ENCODE measurements around the gene ARHGAP6.
"Not testable (repeated sequence)": the region's sequence is repeated elsewhere in the genome, so short reads cannot be mapped to it uniquely, and the experiment has no call there.

The ARHGAP6 gene

DNA sequence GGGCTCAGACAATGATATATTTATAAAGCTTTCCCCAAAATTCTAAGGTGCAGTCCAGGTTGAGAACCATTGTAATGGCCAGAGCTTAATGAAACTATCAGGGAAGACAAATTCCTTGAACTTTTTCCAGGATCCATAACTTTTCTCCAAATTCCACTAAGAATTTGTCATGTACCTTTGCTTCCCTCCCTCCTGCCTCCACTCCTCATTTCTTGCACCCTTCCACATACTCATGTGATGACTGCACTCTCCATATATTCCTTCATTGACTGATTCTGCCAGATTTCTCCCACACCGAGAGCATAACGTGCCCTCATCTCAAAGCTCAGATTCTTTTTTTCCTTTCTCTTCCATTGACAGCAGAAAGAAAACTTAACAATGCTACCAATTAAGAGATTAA lies 393.4 kb downstream of the ARHGAP6 start:
- DNase-seq = no peak

DNA sequence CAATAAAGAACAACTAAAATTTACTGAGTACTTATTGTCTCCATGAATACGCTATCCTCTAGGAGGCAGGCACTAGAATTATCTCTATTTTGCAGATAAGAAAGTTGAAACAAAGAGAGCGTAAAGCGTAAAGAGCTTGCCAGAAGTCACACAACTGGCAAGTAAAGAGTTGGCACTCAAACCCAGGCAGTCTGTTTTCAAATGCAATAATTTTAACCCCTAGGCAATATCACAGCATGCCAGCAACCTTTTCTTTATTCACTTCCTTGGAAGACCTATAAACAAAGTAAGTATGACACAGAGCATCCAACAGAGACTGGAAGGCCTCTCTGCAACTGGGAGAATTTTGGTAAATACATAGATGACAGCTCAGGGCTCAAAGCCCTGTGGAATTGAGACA lies 395.7 kb downstream of the ARHGAP6 start:
- DNase-seq = no peak

DNA sequence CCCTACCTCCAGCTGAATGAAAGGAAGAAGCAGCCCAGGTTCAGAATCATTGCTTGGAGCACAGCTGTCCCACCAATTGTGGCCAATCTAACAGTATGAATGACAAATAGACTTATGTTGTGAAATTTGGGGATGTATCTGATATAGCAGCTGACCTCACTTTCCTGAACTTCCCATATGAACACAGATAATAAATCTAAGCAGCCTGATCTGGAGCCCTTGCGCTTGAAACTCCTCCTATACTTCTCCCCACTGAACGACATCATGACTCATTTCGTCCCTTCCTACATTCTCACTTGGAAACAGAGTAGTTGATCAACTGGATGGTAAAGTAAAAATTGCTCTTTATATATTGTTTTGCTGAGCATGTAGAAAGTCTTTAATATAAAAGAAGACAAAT lies 396.7 kb downstream of the ARHGAP6 start:
- DNase-seq = no peak

DNA sequence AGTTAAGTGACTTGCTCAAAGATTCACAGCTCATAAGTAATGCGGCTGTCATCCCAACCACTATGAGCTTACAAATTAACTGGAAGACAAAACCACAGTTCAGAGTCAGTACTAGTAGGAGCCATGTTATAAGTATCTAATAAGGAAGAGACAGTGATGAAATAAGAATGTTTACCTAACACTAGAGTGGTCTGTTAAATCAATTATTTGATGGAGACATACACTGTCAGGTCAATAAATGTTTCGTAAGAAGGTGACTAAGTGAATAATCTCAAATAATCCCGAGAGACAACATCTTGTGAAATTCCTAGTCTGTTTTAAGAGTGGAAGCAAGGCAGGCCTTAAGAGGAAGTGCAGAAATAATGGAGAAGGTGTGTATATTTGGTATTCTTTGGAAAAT lies 398.3 kb downstream of the ARHGAP6 start:
- DNase-seq = no peak

DNA sequence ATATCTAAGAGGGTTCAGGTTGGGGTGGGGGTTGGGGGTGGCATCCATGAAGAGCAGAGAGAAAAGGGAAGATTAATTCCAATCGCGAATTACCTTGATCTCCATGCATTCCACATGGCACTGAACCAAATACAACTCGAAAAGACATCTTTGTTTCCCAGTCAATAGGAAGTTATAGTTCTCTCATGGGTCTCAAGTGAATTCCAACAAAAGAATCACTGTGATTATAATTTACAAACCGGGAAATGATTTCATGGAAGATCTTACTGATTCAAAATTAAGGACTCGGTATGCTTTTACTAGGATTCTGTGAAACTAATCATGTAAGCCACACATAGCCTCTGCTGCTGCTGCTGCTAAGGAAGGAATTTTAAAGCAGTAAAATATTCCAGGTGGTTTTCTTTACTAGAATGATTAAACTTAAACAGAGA lies 399.1 kb downstream of the ARHGAP6 start:
- DNase-seq = no peak

DNA sequence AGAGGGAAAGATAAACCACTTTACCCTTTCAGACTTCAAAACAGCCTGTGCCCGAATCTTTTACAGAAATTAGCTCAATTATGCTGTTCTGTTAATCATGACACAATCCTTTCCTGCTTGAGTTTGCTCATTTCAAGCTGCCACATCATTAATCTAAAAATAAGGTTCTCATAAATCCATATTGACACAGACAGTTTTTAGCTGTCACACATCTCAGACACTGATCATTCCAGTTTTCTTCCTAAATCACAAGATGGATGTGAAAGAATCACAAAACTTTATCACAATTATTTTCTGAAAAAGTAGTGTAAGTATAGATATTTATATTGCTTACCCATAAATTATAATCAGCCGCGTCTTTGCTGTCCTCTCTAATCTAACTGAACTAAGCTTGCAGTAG lies 400.4 kb downstream of the ARHGAP6 start:
- DNase-seq = no peak

DNA sequence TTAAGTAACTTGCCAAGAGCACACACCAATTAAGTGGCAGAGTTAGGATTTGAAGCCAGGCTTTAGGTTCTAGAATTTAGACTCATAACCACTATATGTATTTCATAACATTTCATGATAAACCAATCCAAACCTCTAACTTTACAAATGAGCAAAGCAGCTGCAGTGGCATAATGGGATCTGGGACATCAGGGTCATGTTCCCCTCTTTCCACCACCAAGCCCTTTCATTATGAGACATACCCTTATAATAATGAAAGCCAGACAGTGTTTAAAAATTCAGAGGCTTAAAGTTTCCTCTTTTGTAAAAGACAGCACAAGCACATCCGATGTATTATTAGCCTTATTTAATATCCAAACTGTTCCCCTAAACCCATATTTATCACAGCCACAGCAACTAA lies 400.8 kb downstream of the ARHGAP6 start:
- DNase-seq = no peak

DNA sequence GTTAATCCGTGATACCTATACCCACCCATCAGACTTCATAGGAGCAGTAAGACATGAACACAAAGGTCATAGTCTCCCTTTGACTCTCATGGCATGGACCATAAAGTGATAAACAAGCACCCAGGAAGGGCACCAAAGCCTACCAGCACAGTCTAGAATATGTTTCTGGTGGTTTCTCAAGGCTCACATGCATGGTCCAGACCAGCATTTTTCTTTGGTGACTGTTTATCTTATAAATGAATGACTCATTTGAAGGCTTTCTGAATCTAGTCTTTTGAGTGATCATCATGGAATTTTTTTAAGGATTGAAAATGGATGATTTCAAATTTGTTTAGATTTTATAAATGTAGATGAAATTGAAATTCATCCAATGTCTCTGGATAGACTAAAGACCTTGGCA lies 404.5 kb downstream of the ARHGAP6 start:
- no peak for DNase-seq

DNA sequence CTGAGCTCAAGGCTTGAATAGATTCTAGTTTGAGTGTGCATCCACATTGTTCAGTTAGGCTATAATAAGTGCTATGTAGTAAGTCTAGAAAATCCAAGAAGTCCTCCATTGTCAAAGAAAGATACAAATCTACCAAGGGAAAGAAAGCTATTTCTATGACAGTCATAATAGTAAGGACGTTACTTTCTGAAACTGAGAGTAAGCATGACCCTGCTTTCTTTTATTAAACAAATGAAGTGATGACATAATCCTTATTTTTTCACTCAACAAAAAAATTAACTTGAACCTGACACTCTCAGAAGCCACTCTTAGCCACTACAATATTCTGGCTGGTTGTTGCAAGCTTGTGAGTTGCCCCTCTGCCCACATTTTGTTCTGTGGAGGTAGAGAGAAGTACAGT lies 406.3 kb downstream of the ARHGAP6 start:
- DNase-seq = no peak

DNA sequence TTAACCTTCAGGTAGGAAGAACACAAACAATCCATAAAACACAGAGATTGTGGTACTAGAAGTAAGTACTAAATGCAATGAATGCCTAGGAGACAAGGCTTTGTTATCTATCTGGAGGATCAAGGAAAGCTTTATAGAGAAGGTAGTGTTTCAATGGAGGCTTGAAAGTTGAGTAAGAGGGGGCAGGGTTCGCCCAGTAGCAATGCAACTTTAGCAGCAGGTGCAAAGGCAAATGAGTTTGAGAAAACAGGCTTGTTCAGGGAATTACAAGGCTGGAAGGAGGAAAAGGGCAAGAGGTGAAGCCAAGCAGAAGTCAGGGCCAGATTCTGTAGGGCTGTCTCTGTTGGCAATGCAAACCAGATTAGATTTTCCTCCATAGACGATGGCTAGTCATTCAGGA lies 408.0 kb downstream of the ARHGAP6 start:
- no peak for DNase-seq

DNA sequence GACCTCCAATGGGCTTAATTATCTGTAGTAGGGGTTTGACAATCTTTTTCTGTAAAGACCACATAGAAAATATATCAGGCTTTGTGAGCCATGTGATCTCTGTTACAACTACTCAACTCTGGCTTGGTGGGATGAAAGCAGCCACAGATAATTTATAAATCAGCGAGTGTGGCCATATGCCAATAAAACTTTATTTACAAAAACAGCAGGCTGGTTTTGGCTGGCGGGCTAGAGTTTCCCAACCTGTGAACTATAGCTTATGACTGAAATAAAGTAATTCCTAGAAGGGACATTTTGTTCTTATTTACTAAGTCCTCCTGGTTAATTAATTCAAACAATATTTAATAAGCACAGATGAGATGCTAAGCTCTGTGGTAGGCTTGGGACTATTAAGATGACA lies 408.4 kb downstream of the ARHGAP6 start:
- DNase-seq = no peak

DNA sequence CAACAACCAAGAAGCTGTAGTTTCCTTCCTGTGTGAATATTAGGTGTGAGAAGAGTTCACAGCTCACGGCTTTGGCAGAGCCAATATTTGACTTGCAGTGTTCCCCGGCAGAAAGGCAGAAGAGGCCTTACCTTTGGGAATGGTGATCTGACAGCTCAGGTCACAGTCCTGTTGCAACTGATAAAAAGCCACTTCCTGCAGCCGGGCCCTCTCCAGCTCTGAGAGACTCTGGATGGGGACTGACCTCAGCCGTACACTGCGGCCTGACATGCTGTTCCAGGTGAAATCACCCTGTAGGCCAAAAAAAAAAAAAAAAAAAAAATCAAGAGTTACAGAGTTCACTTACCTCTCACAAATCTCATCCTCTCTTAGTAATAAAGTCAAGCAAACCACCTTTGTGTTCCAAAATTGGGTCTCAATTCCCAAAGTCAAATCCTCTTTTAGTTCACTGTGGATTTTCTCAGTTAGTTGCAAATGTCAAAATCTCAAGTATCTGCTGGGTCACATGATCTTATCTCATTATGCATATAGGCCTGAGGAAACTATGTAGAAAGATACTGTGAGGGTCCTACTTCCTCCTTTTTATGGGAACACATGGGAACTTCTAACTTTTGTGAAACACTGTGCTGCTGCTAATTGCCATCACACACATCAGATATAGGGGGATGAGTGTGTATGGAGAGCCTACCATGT lies 411.2 kb downstream of the ARHGAP6 start:
- no peak for DNase-seq

DNA sequence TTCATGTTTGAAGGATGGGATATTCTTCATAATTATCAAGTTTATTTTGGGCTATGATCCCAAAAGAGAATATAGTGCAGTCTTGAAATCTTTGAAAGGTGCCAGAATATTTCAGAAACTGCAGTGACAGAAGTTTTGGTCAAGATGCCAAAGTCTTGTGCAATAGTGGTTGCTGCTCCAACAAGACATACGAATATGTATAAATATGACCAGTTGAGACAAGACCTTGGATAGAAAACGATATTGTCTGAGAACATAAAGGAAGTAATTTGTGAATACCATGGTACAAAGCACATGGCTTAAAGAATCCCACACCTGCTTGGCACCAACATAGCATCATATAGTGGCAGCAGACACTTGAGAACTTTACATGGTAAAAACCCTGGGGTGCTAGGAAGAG lies 421.1 kb downstream of the ARHGAP6 start:
- no peak for DNase-seq

DNA sequence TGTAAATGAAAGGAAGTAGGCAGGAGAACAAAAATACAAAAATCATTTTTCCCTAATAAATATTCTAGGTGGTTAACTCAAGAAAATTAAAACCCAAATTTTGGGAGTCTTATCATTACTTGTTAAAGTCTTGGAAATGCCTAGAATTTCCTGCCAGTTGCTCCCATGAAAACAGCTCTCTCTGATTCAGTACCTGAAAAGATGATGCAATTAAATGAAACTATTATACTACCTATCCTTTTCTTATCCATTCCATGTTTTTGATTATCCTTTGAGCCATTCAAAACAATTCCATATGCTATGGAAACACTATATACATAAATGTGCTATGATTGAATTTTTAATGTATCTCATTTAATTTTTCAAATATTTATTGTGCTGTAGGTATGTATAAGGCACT lies 423.0 kb downstream of the ARHGAP6 start:
- DNase-seq = no peak

DNA sequence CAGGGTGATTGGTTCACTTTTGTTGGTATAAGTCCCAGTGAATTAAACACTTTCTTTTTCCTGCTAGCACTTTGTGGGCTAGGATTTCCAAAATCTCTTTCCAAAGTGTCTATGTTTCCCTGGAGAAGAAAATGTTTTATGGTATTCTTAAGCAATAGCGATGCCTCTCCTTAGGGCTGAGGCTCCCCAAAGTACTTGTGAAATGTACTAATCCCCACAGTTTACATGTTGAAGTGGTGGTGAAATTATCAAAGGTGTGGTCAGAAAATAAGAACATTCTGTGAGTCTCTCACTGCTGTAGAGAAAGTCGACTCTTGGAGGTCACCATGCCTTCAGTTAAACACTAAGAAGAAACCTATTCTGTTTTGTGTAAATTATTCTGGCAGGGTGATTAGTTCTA lies 424.0 kb downstream of the ARHGAP6 start:
- no peak for DNase-seq

DNA sequence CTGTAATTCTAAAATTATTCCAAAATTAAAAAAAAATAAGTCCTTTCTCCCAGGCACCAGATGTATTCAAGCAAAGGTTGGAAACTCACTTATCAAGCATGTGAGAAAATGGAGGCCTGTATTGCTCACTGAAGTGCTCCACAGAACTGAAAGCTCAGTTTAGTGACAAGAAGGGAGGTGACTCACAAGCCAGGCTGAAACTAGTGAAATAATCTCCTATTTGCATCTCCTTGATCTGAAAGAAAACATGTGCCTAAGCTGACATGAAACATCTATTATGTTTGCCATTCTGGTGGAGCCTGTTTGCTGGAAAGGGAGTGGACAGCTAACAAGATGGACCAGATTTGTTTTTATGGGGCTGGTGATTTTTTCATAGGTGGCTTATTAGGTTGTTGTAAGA lies 426.5 kb downstream of the ARHGAP6 start:
- DNase-seq = no peak

DNA sequence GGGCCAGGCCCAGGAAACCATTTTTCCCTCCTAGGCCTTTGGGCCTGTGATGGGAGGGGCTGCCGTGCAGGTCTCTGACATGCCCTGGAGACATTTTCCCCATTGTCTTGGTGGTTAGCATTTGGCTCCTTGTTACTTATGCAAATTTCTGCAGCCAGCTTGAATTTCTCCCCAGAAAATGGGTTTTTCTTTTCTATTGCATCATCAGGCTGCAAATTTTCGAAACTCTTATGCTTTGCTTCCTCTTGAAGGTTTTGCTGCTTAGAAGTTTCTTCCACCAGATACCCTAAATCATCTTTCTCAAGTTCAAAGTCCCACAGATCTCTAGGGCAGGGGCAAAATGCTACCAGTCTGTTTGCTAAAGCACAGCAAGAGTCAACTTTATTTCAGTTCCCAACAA lies 430.3 kb downstream of the ARHGAP6 start:
- not testable (repeated sequence) for DNase-seq

DNA sequence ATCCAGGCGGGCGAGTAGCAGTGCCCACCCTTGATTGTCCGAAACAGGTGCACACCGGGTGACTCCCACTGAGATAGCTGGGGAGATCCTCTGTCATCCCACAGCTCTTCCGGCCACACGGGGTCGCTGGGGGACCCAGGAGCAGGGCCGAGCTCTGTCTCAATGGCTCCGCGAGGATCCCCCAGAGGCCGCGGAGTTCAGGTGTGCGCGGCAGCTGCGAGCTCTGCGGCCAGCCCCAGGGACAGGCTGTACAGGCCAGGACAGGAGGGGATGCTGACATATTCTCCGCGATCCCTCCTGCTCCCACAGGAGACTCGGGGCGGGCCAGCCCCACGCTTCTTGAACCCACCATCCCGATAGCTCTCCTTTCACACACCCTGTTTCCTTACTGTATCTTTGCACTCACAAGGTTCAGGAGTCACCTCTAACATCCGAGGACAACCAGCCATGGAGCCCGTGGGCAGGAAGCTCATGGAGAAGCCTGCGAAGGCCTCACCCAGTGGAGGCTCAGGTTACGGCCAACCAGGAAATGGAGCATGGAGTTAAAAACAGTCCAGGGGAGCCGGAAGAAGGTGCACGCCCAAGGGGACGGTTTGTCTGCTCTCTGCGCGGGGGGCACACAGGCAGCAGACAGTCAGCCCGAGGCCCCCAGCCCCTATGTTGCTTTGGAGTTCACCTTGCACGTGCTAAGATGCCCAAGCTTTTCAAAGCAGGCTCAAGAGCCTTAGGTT lies 450.4 kb downstream of the ARHGAP6 start:
- no peak for DNase-seq

DNA sequence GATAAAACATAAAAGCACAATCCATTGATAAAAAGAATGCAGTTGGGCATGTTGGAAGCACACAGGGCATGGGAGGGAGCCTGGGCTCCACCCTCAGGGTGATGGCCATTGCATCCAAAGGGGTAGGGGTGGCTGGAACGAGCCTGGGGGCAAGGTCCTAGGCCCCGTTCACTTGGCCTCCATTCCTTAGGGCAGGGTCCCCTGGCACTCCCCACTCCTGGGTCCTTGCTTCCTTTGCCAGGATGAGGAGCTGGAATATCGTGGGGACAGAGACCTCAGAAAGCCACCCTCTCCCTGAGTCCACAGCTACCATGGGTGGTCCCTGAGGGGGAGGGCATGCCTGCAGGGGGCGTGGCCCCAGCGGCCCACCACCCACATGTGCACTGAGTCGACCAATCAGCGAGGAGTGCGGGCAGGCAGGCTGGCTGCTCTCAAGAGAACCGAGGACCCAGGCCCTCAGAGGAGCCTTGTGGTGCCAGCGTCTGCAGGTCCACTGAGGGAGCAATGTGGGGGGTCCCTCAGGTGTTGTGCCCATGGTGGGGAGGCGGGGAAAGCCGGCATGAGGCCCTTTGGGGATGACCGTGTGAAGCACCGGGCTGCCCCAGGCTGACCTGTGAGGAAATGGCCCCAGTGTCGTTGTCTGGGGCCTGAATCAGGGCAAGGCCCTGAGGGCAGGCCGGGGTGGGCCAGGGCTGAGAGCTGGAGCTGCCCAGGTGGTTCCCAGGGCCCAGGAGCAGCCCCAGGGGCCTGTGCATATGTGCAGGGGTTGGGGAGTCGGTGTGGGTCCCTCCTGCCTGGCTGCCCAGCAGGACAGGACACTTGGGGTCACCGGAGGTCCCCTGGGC lies 451.2 kb downstream of the ARHGAP6 start:
- DNase-seq = no peak

DNA sequence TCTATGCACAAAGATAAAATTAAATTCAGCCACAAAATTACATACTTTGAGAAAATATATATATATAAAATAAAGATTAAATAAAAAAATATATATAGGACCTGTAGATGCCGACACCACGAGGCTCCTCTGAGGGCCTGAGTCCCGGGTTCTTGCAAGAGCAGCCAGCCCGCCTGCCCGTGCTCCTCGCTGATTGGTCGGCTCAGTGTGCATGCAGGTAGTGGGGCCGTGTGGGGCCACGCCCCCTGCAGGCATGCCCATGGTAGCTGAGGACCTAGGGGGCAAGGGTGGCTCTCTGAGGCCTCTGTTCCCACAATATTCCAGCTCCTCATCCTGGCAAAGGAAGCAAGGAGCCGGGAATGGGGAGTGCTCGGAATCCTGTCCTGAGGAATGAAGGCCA lies 453.0 kb downstream of the ARHGAP6 start:
- DNase-seq = no peak

DNA sequence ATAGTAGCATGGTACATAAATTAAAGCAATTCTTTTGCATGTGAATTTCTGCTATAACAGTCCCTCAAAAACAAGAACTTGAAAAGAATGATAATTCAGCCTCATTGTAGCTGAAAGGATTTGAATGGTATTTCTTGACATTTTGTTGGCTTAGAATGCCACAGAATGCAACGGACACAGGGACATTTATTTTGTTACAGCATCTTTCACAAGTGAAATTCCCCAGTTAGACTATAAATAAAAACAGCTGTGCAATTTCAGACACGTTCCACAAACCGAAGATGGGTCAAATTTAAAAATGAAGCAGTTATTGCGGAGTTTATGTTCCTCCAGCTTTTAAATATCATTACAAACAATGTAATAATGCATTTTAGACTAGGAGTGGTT lies 455.3 kb downstream of the ARHGAP6 start:
- DNase-seq = no peak

DNA sequence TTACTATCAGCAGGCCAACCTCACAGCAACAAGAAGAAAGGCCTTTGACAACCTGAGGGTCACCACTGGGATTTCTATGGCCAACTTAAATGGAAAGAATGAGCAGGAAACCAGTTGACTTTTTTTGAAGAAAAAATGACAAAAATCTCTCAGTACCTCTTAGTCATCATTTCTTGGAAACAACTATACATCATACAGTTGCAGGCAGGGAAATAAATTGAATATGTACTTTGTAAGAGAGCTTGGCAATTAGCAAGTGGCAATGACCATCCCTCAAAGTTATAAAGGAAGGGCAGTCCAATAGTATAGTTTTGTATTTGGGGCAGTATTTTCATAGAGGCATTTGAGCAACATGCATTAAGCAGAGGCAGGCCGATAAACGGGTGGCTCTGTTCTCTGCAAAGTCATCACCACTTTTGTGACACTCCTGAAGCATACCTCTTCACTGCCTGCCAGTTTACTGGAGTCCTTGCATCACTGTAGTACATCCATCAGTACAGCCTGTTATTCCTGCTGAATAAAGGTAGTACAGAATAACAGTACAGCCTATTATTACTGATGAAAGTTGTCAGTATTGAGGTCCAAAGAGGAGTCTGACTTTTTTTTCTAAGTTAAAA lies 455.8 kb downstream of the ARHGAP6 start:
- no peak for DNase-seq

DNA sequence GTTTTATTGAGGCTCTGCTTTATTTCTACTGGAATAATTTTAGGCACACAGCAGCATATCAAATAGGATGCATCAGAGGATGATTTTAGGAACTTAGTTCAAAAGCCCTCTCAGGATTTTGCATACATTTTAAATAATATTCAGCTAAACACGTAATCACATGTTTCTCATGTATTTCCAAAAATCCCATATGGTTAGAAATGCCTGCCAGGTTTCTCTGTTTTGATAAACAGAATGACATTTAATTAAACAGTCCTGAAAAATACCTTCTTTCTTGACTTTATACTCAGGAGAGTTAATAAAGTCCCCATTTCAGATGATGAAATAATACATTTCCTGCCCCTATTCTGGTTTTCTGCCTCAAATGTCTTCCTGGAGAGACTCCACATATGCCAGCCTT lies 459.0 kb downstream of the ARHGAP6 start:
- no peak for DNase-seq

DNA sequence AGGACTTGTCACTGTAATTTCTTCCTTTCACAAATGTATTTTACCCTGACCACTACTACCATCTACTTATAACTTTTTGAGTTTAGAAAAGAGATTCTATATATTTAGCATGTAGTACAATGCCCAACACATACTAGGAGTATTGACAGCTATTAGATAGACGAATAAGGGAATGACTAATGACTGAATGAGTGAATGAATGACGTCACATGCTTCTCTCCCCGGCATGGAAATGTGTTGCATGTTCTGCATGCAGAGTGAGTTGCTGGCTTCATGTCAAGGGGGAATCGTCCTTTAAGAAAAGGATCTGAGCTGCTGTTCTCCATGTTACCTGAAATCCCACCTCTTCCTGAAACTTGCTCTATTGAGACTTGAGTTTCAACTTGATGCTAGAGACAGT lies 459.9 kb downstream of the ARHGAP6 start:
- no peak for DNase-seq

All from activated naive CD4-positive, alpha-beta T cell (primary cell).